ENCODE data around the gene SLC25A15.
A peak's percentile ranks its signal among the peaks of the same experiment; 100 is the strongest.

Gene SLC25A15

DNA sequence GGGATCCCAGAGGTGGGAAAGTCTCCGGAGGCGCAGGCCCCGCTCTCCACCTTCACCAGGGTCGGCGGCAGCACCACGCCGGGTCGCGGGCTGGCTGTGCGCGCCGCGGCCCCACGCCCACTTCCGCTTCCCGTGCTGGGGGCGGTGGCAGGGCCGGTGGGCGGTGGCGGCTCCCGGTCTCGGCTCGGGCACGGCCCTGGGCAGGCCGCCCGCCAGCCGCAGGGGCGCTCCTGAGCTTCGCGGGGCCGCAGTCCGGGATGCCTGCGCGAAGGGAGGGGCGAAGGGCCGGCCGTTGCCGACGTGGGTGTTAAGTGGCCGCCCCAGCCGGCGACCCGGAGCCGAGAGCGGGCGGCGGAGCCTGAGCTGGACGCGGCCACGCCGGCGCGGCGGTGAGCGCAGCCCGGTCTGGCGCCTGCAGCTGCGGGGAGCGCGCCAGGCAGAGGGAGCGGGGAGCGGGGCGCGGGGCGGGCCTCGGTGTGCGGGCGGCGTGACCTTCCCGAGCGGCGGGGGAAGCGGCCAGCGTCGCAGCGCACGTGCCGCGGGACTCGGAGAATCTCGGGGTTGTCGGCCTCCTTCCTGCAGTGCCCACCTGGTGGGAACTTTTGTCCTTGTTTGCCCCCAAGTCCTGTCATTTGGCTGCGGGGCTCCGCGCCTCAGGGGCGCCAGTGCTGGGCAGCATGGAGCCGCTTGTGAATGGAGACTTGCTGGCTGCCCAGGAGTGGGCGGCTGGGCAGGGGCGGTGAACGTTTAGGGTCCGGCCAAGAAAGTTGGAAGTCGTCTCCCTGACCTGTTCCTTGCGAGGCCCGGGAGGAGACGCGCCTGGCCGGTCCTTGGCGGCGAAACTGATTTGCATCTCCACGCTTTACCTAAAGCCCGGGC, at the start of gene SLC25A15:
Gene SLC25A15 (plus strand): TSS at position 337 of the 879 bp plus-strand sequence. CDS start 3,616 bp downstream, outside the sequence.
- peak; percentile 26 to 35 for DNase-seq (ENCODE audit: low read depth in 2 of 2)

- no peak for DNase-seq (ENCODE audit: low read depth in 2 of 2)
Measured at GRCh38 chr13:40749327-40749726, 40.1 kb upstream of the SLC25A15 start.

DNA sequence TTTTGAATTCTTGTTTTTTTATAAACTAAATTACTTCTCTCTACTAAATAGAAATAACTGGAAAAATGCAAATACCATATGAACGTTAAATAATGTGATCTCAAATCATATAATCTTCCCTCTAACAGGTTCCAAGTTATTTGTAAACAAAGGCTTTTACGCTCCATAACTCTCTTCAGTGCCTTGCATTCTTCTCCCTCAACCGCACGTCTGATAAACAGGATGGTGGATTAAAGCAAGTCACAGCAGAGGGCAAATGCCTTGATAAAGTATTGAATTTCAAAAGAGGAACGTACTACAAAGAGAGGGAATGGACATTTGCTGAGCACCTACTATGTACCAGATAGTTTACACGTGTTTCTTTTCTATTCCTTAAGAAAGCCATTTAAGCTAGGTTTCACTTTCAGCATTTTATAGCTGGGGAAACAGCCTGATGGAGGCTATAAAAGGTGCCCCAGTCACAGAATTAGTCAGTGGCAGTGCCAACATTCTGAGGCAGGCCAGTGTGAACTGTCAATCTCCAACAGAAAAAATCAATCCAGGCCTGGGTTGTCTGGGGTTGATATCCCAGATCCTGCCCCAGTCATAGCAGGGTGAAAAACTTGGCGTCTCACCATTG, 34.2 kb upstream of the SLC25A15 start:
- no peak for DNase-seq (ENCODE audit: low read depth in 2 of 2)

GRCh38 chr13:40756042-40756441, 33.4 kb upstream of the SLC25A15 start:
- no peak for DNase-seq (ENCODE audit: low read depth in 2 of 2)

DNA sequence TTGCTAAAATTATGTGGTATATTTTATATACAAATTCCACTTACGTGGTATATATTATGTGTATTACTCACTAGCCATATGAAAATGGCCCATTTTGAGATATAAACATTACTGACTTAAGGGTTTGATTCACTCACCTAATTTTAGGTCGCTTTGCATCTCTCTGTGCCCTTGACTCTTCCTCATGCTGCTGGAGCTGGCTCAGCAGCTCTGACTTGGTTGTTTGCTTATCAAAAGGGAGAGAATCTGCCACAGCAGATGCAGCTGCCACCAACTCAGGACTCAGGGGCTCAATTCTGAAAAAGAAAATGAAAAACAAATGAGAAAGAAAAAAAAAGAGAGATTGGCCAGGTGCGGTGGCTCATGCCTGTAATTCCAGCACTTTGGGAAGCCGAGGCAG, 30.6 kb upstream of the SLC25A15 start:
- no peak for DNase-seq (ENCODE audit: low read depth in 2 of 2)

DNA sequence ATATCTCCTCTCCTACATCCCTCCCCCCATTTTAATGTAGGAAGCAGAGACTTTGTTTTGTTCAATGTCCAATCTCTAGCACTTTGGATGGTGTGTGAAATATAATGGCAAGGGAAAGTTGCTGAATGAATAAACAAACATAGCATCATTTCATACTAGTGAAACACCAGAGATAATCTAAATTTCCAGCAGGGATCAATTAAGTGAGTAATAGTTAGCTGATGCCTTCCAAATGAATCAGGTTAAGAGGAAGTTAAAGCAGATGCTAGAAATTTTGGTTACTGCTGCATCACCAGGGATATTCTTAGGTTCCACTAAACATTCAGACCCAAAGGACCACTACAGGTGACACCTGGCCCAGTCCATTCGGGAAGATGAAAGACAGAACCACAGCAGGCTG, 26.6 kb upstream of the SLC25A15 start:
- peak; percentile 45 for DNase-seq (ENCODE audit: low read depth in 2 of 2)

GRCh38 chr13:40764587-40765403, 24.6 kb upstream of the SLC25A15 start:
- no peak for DNase-seq (ENCODE audit: low read depth in 2 of 2)

GRCh38 chr13:40765602-40766001, 23.8 kb upstream of the SLC25A15 start:
- DNase-seq (ENCODE audit: low read depth in 2 of 2), result no peak

DNA sequence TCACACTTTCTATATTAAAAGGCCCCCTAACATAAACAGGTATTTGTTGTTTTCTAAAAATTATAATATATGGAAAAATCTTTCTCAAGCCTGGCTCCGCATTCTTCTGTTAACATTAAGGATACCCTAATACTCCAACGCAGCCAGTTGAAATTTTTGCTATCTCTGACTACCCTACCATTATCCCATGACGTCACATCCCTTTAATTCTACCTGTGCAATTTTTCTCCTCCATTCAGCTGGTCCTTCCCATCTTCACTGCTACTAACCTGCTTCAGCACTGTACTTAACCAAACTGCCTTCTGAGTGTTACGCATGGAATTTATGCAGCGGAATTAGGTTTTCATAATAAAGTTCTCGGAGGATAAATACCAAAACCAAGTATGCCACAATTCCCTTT, 19.4 kb upstream of the SLC25A15 start:
- no peak for DNase-seq (ENCODE audit: low read depth in 2 of 2)

DNA sequence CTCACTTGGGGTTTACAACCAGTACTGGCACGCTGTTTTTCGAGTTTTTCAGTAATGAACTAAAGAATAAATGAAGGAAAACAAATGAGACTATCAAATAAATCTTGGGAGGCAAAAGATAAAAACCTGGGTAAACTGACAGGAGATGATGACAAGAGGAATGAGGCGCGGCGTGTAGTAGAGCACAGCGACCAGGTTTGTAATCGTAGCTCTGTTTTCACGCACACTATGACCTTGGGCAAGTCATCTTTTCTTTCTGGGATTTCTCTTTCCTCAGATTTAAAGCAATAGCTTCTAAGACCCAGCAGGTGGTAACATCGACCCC, 18.8 kb upstream of the SLC25A15 start:
- DNase-seq (ENCODE audit: low read depth in 2 of 2), result no peak

DNA sequence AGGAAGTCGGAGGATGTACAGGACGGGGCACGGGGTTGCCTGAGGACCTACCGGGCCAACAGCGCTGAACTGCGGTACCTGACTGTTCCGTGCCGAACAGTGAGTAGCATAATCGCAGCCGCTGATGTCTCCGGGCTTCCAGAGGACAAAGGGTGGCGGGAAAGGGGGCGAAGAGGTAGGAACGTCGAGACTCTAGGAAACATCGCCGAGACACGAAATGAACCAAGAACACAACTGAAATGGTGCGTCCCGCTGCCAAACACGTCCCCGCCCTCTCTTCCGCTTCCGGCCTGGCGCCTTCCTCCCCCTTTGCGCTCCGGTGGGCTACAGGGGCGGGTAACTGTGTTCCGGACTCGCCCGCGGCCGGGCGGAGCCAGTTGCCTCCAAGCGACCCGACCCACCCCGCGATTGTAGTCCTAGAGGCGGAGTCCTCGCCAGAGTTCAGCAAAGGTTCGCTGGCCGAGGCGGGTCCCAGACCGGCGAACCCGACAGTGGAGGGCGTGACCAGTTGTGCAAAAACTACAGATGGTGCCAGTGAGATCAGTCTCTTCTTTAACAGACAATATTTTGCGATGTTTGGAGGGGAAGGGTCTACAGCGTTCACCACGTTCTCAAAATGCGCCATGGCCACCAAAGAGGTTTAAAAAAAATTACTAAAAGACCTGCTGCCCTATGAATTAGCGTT, 18.3 kb upstream of the SLC25A15 start, which contains the start of gene MRPS31:
Gene MRPS31 (minus strand): TSS at position 257 of the 685 bp plus-strand sequence. CDS start 54 bp downstream, at position 203.
- peak; percentile 80 for DNase-seq (ENCODE audit: low read depth in 2 of 2)

- no peak for DNase-seq (ENCODE audit: low read depth in 2 of 2)
Measured at GRCh38 chr13:40772765-40773473, 16.5 kb upstream of the SLC25A15 start.

DNA sequence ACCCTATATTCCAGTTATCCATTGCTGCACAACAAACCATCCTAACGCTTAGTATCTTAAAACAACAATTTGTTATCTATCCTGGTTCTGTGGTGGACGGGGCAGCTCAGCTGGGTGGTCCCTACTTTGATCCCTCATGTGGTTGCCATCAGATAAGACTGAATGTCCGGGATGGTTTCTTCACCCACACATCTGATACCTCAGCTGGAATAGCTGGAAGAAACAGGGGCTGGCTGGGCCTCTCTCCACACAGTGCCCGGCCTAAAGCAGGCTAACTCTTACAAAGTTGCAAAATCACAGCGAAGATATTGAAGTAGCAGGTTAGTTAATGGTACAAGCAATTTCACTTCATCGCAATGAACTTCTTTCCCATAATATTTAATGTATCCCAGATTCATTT, 14.7 kb upstream of the SLC25A15 start:
- DNase-seq (ENCODE audit: low read depth in 2 of 2), result no peak

DNA sequence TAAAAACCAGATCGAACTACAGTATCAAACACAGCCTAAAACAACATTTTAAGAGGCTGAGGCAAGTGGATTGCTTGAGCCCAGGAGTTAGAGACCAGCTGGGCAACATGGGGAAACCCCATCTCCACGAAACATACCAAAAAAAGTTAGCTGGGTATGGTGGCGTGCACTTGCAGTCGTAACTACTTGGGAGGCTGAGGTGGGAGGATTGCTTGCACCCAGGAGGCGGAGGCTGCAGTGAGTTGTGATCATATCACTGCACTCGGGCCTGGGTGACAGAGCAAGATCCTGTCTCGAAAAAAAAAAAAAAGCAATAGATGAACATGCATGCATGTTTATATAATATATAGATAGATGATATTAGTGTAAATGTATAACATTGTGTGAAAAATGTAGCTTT, 13.2 kb upstream of the SLC25A15 start:
- DNase-seq (ENCODE audit: low read depth in 2 of 2), result no peak

DNA sequence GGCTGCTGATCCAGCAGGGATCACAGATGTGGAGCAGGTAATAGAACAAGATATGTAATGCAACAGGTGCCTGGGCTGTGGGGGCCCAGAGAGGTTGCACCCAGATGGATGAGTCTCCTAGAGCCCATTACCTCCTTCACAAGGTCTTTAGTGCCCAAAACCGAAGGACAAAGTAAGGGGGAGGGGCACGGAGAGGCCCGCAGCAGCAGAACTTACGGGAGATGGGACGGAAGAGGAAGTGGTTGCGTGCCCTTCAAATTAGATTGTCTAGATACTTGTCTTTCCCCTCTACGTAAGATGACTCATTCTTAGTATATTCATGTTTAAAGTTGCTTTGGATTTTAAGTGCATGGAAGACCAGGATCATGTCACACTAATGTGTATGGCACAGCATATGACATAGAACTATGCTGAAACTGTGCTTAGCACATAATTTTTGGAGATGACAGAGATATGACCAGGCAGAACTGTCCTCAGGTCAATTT, 12.7 kb upstream of the SLC25A15 start:
- no peak for DNase-seq (ENCODE audit: low read depth in 2 of 2)

DNA sequence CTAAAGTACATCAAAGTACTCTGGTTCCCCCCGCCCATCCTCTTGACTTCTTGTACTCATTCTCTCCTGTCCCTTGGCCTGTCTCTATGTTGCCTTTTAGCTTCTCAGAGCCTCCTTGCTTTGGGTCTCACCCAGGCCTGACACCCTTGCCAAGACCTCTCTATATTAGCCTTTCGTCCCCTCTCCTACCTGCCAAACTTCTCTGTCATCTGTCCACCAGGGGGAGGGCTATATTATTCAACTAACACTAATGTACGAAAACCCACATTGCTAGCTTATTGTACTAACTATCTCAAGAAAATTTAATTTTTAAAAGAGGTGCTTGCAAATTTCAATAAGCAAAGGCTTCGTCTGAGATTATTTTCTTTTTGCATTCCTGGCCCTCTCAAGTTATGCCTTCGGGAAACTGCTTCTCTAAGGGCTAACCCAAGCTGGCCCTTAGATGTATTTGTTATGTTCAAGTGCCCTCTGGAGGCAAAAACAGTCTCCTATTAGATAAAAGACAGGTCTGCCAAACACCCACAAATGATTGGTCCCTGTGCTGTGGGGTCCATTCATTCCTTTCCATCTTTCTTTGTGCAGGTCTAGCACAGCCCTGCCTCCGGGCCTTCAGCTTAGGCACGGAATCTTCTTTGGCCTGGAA, 12.1 kb upstream of the SLC25A15 start:
- DNase-seq (ENCODE audit: low read depth in 2 of 2), result no peak

DNA sequence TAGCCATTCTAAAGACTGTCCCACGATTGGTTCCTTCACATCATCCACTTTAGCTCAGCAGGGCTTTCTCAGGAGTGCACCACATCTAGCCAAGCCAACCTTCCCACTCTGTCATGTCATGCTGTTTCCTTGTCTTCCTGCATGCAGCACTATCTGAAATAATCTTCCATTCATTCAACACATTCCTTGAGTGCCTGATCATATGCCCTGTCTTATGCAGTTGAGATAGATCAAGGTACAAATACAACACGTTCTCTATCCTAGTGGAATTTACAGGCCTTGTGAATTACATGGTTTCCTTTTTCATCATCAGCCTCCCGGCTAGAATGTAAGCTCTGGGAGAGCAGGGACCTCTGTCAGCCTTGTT, 11.6 kb upstream of the SLC25A15 start:
- DNase-seq (ENCODE audit: low read depth in 2 of 2), result no peak

DNA sequence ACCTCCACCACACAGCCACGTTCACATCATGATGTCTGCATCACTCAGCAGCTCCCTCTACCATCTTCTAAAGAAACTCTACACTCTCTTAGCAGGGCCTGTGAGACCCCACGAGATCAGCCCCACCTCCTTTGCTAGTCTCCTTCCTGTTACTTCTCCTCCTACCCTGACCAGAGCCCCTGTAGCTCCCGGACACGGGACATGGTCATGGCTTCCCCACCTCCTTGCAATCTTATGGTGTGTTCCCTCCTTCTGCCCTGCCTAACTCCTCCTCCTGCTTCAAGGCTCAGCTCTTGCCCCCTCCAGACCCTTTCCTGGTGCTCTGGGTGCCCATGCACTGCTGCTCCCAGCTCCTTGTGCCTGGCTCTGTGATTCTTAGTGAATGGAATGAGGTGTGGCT, 10.4 kb upstream of the SLC25A15 start:
- no peak for DNase-seq (ENCODE audit: low read depth in 2 of 2)

GRCh38 chr13:40779796-40780285, 9.6 kb upstream of the SLC25A15 start:
- no peak for DNase-seq (ENCODE audit: low read depth in 2 of 2)

GRCh38 chr13:40780822-40781401, 8.5 kb upstream of the SLC25A15 start:
- DNase-seq (ENCODE audit: low read depth in 2 of 2), result no peak
